ENCODE measurements around the gene ELMO1.

ELMO1 gene

GRCh38 chr7:37215290-37215923 is 233.3 kb downstream of the ELMO1 start:
- DNase-seq: no peak

- DNase-seq: no peak
Measured at GRCh38 chr7:37212556-37212955, 236.1 kb downstream of the ELMO1 start.

GRCh38 chr7:37212051-37212450 is 236.6 kb downstream of the ELMO1 start:
- DNase-seq: no peak

GRCh38 chr7:37211097-37211880 is 237.4 kb downstream of the ELMO1 start:
- no peak for DNase-seq

GRCh38 chr7:37209195-37209594 is 239.5 kb downstream of the ELMO1 start:
- no peak for DNase-seq

- DNase-seq: no peak
Measured at GRCh38 chr7:37208528-37208927, 240.1 kb downstream of the ELMO1 start.

GRCh38 chr7:37206192-37206591 is 242.5 kb downstream of the ELMO1 start:
- no peak for DNase-seq

GRCh38 chr7:37205451-37205850 is 243.2 kb downstream of the ELMO1 start:
- DNase-seq: no peak

- no peak for DNase-seq
Measured at GRCh38 chr7:37201876-37202198, 246.8 kb downstream of the ELMO1 start.

- DNase-seq: peak; percentile 68
Measured at GRCh38 chr7:37201003-37201875, 247.4 kb downstream of the ELMO1 start.

GRCh38 chr7:37198906-37199485 is 249.7 kb downstream of the ELMO1 start:
- no peak for DNase-seq

GRCh38 chr7:37198041-37198905 is 250.4 kb downstream of the ELMO1 start:
- DNase-seq: no peak

- no peak for DNase-seq
Measured at GRCh38 chr7:37197108-37197507, 251.6 kb downstream of the ELMO1 start.

- DNase-seq: no peak
Measured at GRCh38 chr7:37196676-37197075, 252.0 kb downstream of the ELMO1 start.

GRCh38 chr7:37195388-37195787 is 253.3 kb downstream of the ELMO1 start:
- DNase-seq: no peak

- DNase-seq: no peak
Measured at GRCh38 chr7:37194943-37195342, 253.7 kb downstream of the ELMO1 start.

- DNase-seq: no peak
Measured at GRCh38 chr7:37193775-37194135, 254.9 kb downstream of the ELMO1 start.

- DNase-seq: no peak
Measured at GRCh38 chr7:37193087-37193774, 255.4 kb downstream of the ELMO1 start.

GRCh38 chr7:37191797-37192196 is 256.9 kb downstream of the ELMO1 start:
- no peak for DNase-seq

- DNase-seq: no peak
Measured at GRCh38 chr7:37187179-37187578, 261.5 kb downstream of the ELMO1 start.

- no peak for DNase-seq
Measured at GRCh38 chr7:37186753-37187152, 261.9 kb downstream of the ELMO1 start.

Measured in right kidney (tissue), 1 donor.